Measurements from ENCODE around the gene CNTNAP2. TPM values are rescaled to one million over a fixed set of nuclear protein-coding genes. Genes with fewer than 3 reads are reported as not detected.

The CNTNAP2 gene
- total RNA-seq, 1 donor from 2014 or later, result 0.27 TPM

GRCh38 chr7:147670759-147671158, 1554.2 kb downstream of the CNTNAP2 start:
- TF ChIP-seq CTCF (IDR thresholded peaks at IDR 0.05), result no peak
- H3K9me3 Mint-ChIP-seq (ENCODE audit: low read depth), result no peaks in the 10 kb centered on the region
- H3K4me1 Mint-ChIP-seq (ENCODE audit: low read depth), result no peaks in the 10 kb centered on the region
- H3K4me3 Mint-ChIP-seq (ENCODE audit: unreplicated experiment), result no peak overlapping the region
- no peak overlapping the region for H3K27ac Mint-ChIP-seq (ENCODE audit: unreplicated experiment)
- no peaks in the 10 kb centered on the region for H3K36me3 Mint-ChIP-seq (ENCODE audit: low read depth)
- no peaks in the 10 kb centered on the region for H3K27me3 Mint-ChIP-seq (ENCODE audit: low read depth)
- DNase-seq (ENCODE audit: low spot score), result peak; percentile 70

GRCh38 chr7:147674705-147675104, 1558.1 kb downstream of the CNTNAP2 start:
- no peak for DNase-seq (ENCODE audit: low spot score)
- TF ChIP-seq CTCF (IDR thresholded peaks at IDR 0.05), result no peak
- Mint-ChIP-seq H3K4me1 (ENCODE audit: low read depth) (peaks cover 3% of the 10 kb centered on the region), H3K36me3 (ENCODE audit: low read depth) (no peaks in the 10 kb centered on the region), H3K9me3 (ENCODE audit: low read depth) (no peaks in the 10 kb centered on the region), H3K27ac (ENCODE audit: unreplicated experiment) (no peak overlapping the region), H3K27me3 (ENCODE audit: low read depth) (no peaks in the 10 kb centered on the region), H3K4me3 (ENCODE audit: unreplicated experiment) (no peak overlapping the region)

GRCh38 chr7:147678943-147679342, 1562.3 kb downstream of the CNTNAP2 start:
- no peaks in the 10 kb centered on the region for H3K36me3 Mint-ChIP-seq (ENCODE audit: low read depth)

GRCh38 chr7:147681530-147681929, 1564.9 kb downstream of the CNTNAP2 start:
- no peak overlapping the region for H3K4me3 Mint-ChIP-seq (ENCODE audit: unreplicated experiment)
- no peaks in the 10 kb centered on the region for H3K36me3 Mint-ChIP-seq (ENCODE audit: low read depth)
- H3K9me3 Mint-ChIP-seq (ENCODE audit: low read depth), result no peaks in the 10 kb centered on the region
- peaks cover under 1% of the 10 kb centered on the region for H3K4me1 Mint-ChIP-seq (ENCODE audit: low read depth)
- H3K27me3 Mint-ChIP-seq (ENCODE audit: low read depth), result no peaks in the 10 kb centered on the region
- no peak for TF ChIP-seq CTCF (IDR thresholded peaks at IDR 0.05)
- DNase-seq (ENCODE audit: low spot score), result no peak
- H3K27ac Mint-ChIP-seq (ENCODE audit: unreplicated experiment), result no peak overlapping the region

More at GRCh38 chr7:147678943-147679342, 1562.3 kb downstream of the CNTNAP2 start:
- no peak for DNase-seq (ENCODE audit: low spot score)
- Mint-ChIP-seq H3K9me3 (ENCODE audit: low read depth) (no peaks in the 10 kb centered on the region), H3K27ac (ENCODE audit: unreplicated experiment) (no peak overlapping the region), H3K4me1 (ENCODE audit: low read depth) (peaks cover 3% of the 10 kb centered on the region), H3K27me3 (ENCODE audit: low read depth) (no peaks in the 10 kb centered on the region), H3K4me3 (ENCODE audit: unreplicated experiment) (no peak overlapping the region)
- no peak for TF ChIP-seq CTCF (IDR thresholded peaks at IDR 0.05)

- Mint-ChIP-seq H3K27ac (ENCODE audit: unreplicated experiment) (peak overlapping the region; percentile 11), H3K27me3 (ENCODE audit: low read depth) (no peaks in the 10 kb centered on the region), H3K36me3 (ENCODE audit: low read depth) (peaks cover 5% of the 10 kb centered on the region), H3K4me1 (ENCODE audit: low read depth) (peaks cover 15% of the 10 kb centered on the region), H3K9me3 (ENCODE audit: low read depth) (peaks cover 32% of the 10 kb centered on the region), H3K4me3 (ENCODE audit: unreplicated experiment) (no peak overlapping the region)
- no peak for DNase-seq (ENCODE audit: low spot score)
- TF ChIP-seq CTCF (IDR thresholded peaks at IDR 0.05), result no peak
These were observed 1584.1 kb downstream of the CNTNAP2 start for GRCh38 chr7:147700702-147701101.
